Ovary (tissue), 1 donor: ENCODE results near the gene SPARCL1.

ENCODE experiments used
- EP300 ChIP-seq: sonication (generic); formaldehyde crosslinking; IDR thresholded peaks from one replicate; pipeline ENCODE4 v1.6.1; 2017; ENCODE audit warnings: antibody characterized with exemption
- POLR2A ChIP-seq: fragments of 450-650 bp; IDR thresholded peaks from one replicate; pipeline ENCODE4 v1.6.1; 2017; ENCODE audit warnings: antibody characterized with exemption, mild to moderate bottlenecking, moderate library complexity

DNA sequence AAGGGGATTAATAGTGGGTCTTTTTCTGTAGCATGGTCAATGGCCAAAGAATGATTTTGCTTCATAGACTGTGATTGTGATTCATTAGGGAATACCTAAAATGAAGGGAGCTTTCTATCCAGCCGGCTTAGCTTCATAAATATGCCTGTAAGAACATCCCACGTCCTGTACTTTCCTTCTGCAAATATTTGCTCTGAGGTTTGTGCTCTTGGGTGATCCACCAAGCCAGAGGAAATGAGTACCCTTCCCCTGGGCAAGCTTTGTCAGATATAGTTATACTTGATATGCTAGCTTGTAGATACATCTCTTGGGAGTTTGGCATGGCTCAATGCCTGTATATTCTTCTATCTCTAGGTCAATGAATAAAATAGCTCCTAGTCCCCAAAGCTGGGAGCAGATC, 28.2 kb upstream of the SPARCL1 start:
- TF ChIP-seq POLR2A (no peak), EP300 (no peak)
